HUDEP-2 (cell line): ENCODE results near the gene TNIP1.

Experiments used
- DNase-seq, 76 experiments: peaks; one replicate each; lab custom pipeline; 2025; ENCODE audit not compliant: unreplicated experiment in 76 of 76; lab: John Stamatoyannopoulos, UW

Gene TNIP1

DNA sequence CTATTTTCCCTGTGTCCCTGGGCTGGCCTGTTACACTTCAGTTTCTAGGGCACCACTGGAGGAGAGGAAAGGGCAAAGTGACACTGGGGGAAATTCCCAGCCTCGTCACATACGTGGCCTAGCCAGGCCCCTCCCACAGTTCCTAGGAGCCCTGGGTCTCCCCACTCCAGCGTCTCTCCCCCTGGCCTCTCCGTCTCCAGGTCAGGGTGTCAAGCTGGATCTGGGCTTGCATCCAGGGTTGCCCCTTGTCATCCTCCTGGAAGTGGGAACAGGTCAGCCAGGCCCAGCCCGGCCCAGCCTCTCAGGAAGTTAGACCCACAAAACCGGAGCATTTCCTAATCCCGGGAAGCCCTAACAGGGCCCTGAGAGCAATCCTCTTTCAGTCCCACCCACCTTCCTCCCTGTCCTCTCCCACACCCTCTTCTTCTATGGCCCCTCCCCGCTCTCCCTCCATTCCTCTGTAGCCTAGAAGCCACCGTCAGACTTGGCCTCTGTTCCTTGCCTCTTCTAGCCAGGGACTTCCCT, 4.7 kb upstream of the TNIP1 start:
- no peak for DNase-seq

GRCh38 chr5:151084363-151084762, 3.5 kb upstream of the TNIP1 start:
- DNase-seq = no peak

DNA sequence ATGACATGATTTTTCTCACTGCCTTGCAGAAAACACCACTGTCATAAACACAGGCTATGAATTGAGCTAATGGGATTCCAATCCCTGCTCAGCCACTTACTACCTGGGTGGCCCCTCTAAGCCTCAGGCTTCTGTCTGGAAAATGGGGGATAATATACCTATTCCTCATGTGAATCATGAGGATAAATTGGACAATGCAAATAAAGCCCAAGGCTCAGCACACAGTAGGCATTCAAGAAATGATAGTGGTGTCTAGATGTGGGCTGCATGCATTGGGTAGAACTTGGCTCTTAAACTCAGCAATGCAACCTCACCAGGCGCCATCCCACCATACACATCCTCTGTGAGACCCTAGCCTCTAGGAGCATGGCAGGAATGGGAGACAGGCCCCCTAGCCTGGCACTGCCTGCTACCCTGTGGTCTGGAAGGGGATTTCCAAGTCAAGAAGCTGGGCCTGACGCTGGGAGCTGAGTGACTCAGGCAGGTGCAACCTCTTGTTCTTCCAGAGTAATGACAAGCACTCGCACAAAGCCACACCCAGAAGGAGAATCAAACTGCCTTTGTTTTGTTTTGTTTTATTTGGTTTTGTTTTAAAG, 2.3 kb upstream of the TNIP1 start:
- DNase-seq = no peak

- DNase-seq = no peak
Measured at GRCh38 chr5:151082282-151082902, 1.6 kb upstream of the TNIP1 start.

- DNase-seq = no peak
Measured at GRCh38 chr5:151081431-151082281, 822 bp upstream of the TNIP1 start.

GRCh38 chr5:151079838-151080612, 809 bp downstream of the TNIP1 start:
- peak in 1 of 76 experiments; percentile 5 for DNase-seq

- no peak for DNase-seq
Measured at GRCh38 chr5:151078490-151079262, 2.2 kb downstream of the TNIP1 start.

GRCh38 chr5:151077967-151078366, 2.9 kb downstream of the TNIP1 start:
- DNase-seq = no peak

GRCh38 chr5:151077419-151077818, 3.4 kb downstream of the TNIP1 start:
- DNase-seq = no peak

- DNase-seq = no peak
Measured at GRCh38 chr5:151076616-151077015, 4.2 kb downstream of the TNIP1 start.

GRCh38 chr5:151075698-151076331, 5.0 kb downstream of the TNIP1 start:
- DNase-seq = no peak

DNA sequence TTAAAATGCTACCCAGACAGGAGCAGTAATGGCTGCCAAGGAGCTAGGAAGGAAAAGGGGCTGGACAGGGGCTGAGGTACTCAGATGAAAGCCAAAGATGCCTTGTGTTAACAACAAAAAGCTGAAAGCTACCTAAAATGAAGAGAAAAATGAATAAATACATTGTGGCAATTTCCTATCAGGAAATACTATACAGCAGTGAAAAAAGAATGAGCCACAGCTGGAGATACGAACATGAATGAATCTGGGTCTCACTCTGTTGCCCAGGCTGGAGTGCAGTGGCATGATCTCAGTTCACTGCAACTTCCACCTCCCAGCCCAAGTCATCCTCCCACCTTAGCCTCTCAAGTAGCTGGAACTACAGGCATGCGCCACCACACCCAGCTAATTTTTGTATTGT, 6.3 kb downstream of the TNIP1 start:
- no peak for DNase-seq

DNA sequence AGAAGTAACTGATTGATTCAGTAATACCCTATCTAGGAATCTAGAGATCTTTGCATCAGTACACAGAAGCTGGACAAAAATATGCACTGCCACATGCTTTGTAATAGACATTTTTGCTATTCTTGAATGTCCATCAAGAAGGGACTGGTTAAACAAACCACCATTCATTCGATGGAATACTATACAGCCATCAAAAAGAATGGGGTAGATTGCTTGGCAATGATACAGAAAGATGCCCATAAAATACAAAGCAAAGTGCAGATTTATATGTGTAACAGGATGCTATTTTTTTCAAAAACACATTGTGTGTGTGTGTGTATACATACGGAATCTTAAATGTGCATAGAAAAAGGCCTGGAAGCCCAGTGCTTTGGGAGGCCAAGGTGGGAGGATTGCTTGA, 7.6 kb downstream of the TNIP1 start:
- DNase-seq = no peak

GRCh38 chr5:151072630-151073025, 8.2 kb downstream of the TNIP1 start:
- no peak for DNase-seq

DNA sequence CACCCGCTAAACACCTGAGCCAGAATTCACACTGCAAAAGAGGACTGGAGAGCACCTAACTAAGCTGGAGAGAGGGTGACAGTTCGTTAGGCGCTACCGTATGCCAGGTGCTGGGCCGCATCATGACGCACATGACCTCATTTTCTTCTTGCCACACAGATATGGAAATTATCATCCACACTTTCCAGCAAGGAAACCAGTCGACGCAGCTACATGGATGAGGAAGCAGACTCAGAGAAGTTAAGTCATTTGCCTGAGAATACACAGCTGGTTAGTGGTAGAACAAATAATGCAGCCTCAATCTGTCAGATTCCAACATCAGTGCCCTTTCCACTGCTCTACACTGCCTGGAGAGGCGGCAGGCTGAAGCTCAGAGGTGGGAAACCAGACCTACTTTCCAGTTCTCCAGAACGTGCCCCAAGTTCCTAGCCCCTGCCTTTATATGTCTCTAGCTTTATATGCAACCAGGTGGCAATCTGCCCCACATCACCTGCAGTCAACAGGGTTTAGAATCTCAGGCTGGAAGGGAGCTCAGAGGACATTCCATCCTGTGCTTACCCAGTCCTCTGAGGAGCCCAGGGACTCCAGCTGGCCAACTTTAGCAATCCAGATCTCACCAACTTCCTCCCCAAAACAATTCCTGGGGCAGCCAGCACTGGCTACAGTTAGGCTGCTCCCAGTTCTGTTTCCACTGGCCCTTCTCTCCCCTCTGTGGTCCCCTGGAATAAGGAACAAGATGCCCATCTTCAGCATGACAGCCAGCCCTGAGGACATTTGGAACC, 8.8 kb downstream of the TNIP1 start:
- no peak for DNase-seq

DNA sequence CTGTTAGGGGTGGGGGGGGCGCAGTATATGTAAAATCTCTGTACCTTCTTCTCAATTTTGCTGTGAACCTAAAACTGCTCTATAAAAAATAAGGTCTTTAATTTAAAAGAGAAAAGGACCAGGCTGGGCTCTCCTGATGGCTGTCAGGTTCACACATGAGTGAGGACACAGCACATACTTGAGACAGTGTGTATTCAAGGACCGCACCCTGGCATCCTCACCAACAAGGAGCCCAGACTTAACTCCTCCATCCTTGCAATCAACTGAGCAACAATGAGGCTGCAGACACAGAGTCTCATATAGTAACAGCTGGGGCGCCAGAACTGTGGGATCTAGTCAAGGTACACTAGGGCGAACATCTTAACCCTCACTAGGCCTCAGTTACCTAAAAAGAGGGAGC, 9.8 kb downstream of the TNIP1 start:
- no peak for DNase-seq

DNA sequence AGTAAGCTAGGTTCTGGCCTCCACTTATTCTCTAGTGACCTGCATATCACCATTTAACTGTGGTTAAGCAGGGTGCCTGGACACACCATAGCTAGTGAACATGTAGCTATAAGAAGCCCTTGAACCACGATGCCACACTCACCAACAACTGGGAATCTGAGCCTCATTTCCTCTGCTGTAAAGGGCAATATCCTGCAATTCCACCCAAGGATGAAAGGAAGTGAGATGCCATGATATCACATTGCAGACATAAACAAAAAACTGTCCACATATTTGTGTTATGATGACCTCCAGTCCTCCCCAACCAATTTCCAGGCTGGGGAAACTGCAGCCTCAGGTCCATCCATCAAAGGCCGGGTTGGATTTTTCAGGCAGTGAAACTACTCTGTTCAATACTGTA, 10.4 kb downstream of the TNIP1 start:
- DNase-seq = no peak

DNA sequence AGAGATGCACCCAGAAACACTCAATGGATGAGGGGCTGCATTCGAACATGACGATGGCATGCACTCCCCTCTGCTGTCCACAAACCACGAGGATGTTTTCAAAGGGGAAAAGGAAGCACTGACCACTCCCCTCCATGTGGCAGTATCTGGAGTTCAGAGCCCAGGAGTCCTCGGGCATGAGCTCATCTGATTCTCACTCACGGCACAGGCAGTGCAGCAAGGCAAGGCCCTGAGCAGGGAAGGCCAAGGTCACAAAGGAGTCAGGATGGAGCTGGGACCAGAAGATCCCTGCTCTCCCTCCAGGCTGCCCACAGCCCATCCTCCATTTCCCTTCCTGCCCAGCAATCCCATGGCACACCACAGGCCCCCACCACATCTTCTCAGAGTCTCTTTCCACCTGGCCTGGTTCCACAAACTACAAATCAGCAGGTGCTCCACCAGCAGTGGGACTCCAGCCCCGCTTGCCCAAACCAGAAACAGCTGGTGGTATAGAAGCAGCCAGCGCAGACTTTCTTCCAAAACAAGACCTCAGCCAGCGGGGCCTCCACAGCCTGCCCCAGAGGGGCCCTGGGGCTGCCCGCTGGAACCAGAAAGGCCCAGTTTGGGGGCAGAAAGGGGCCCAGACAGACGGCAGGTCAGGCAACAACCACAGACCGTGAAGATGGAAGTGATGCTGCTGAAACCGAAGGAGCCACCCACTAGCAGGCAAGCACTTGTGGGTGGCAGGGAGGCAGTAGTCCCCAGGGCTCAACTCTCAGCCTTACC, 12.2 kb downstream of the TNIP1 start:
- no peak for DNase-seq
